GM23248 (cell line): ENCODE data around the gene DCAF6. TPM values are rescaled to one million over a fixed set of nuclear protein-coding genes. Genes with fewer than 3 reads are reported as not detected.

Experiments used
- DNase-seq: peaks from one replicate; pipeline ENCODE4 v3.0.0-alpha.2; 2015
- H2AFZ ChIP-seq: fragments of 200-600 bp; sonication (generic); 2 replicates; pipeline ENCODE4 v1.6.1; 2016; ENCODE audit warnings: antibody characterized with exemption
- H3F3A ChIP-seq: fragments of 200-600 bp; sonication (generic); 2 replicates; pipeline ENCODE4 v1.6.1; 2016; ENCODE audit warnings: mild to moderate bottlenecking, antibody characterized with exemption, mixed run types; ENCODE audit not compliant: insufficient read depth
- H3K27ac ChIP-seq: fragments of 200-600 bp; sonication (generic); 2 replicates; pipeline ENCODE4 v1.5.1; 2016; ENCODE audit warnings: mild to moderate bottlenecking
- H3K27me3 ChIP-seq: fragments of 200-600 bp; sonication (generic); replicated peaks from 2 replicates; pipeline ENCODE4 v1.6.1; 2016; ENCODE audit warnings: mild to moderate bottlenecking; ENCODE audit not compliant: insufficient read depth
- H3K36me3 ChIP-seq: fragments of 200-600 bp; sonication (generic); 2 replicates; pipeline ENCODE4 v1.6.1; 2016; ENCODE audit warnings: low read depth, mild to moderate bottlenecking
- H3K4me1 ChIP-seq: fragments of 200-600 bp; sonication (generic); 2 replicates; pipeline ENCODE4 v1.6.1; 2016; ENCODE audit warnings: mild to moderate bottlenecking; ENCODE audit not compliant: insufficient read depth
- H3K4me2 ChIP-seq: fragments of 200-600 bp; sonication (generic); one replicate; pipeline ENCODE4 v1.6.1; 2016; ENCODE audit warnings: mild to moderate bottlenecking; ENCODE audit not compliant: unreplicated experiment
- H3K4me3 ChIP-seq: fragments of 200-600 bp; sonication (generic); 2 replicates; pipeline ENCODE4 v1.5.1; 2016; ENCODE audit warnings: mild to moderate bottlenecking
- H3K79me2 ChIP-seq: fragments of 200-600 bp; sonication (generic); 2 replicates; pipeline ENCODE4 v1.6.1; 2016; ENCODE audit warnings: mild to moderate bottlenecking; ENCODE audit not compliant: insufficient read depth
- H3K9ac ChIP-seq: fragments of 200-600 bp; sonication (generic); 2 replicates; pipeline ENCODE4 v1.6.1; 2016; ENCODE audit warnings: mild to moderate bottlenecking
- H3K9me2 ChIP-seq: fragments of 200-600 bp; sonication (generic); 2 replicates; pipeline ENCODE4 v1.6.1; 2016; ENCODE audit warnings: mixed run types, mild to moderate bottlenecking, moderate library complexity; ENCODE audit not compliant: insufficient read depth
- H3K9me3 ChIP-seq: fragments of 200-600 bp; sonication (generic); one replicate; pipeline ENCODE4 v1.6.1; 2017; ENCODE audit warnings: low read depth
- H4K20me1 ChIP-seq: fragments of 200-600 bp; sonication (generic); 2 replicates; pipeline ENCODE4 v1.6.0; 2016; ENCODE audit not compliant: insufficient read depth
- EZH2 ChIP-seq: fragments of 200-600 bp; sonication (generic); IDR thresholded peaks from 2 replicates; pipeline ENCODE4 v1.6.1; 2018; ENCODE audit warnings: antibody characterized with exemption, mild to moderate bottlenecking; ENCODE audit not compliant: insufficient read depth, poor library complexity, severe bottlenecking
- EZH2phosphoT487 ChIP-seq: fragments of 200-600 bp; sonication (generic); IDR thresholded peaks from 2 replicates; pipeline ENCODE4 v1.6.1; 2018; ENCODE audit warnings: antibody characterized with exemption, moderate library complexity, mild to moderate bottlenecking, low read depth; ENCODE audit not compliant: insufficient read depth
- WGBS, 2 experiments: methylation state at CpG; one replicate each; pipeline ENCODE4 v1.1.6; 2015 to 2017; ENCODE audit warnings: low lambda C conversion rate in 2 of 2, low coverage in 1 of 2; ENCODE audit errors: missing lambda C conversion rate in 2 of 2; 5-methylcytosine and 5-hydroxymethylcytosine counted together
- in situ Hi-C: fragments of 300-500 bp; cut with MboI; formaldehyde crosslinking; loops from 2 replicates; pipeline ENCODE4 v1.15.0; 2020
- polyA plus RNA-seq: library from polyadenylated mRNA; unstranded; fragments of >200 nt; fragmentation: Nextera tagmentation; extraction: Ambion mirVana; gene quantifications from 2 replicates; pipeline ENCODE4 v1.2.1, GENCODE V29; 2016
- total RNA-seq: library from RNA; depleted of rRNA; stranded (reverse); fragments of >200 nt; shearing (Covaris generic); gene quantifications from 2 replicates; pipeline ENCODE4 v1.2.3, GENCODE V29; 2014

The DCAF6 gene
- total and polyA plus RNA-seq, 2 experiments from 2014 or later: 63.4 to 99.6 TPM

DNA sequence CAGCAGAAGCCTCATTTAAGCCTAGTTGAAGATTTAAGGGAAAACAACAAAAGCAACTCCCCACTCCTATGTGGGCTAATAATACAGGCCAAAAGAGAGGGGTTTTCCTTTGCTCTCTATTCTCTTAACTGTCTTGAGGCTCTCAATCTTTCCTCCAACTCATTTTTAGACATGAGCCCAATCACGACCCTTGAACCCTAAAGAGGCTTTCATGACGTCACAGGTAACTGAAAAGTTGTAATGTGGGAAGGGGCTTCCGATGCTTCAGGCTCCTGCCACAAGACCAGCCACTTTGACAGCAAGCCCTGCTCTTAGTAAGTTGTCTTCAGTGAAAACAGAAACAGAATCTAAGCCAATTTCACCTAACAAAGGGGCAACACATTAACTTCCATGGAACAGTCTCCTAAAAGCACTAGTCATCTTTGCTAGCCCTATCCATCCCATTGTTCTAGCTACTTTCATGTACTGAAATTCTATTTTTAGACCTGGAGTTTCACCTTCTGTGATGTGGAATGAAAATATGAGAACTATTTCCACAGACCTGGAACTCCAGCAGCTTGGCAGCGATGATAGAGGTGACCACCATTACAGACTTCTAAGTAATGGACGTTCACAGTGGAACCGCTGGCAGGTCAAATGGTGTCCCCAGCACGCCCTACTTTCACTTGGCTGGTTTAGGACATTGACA lies 164.0 kb downstream of the DCAF6 start:
- Histone ChIP-seq H3F3A (no peaks in the 10 kb centered on the region), H3K79me2 (no peaks in the 10 kb centered on the region), H3K4me3 (no peak overlapping the region), H4K20me1 (no peaks in the 10 kb centered on the region), H3K9me3 (no peaks in the 10 kb centered on the region), H3K27ac (no peak overlapping the region), H3K27me3 (no peaks in the 10 kb centered on the region), H3K9ac (no peak overlapping the region), H3K36me3 (no peaks in the 10 kb centered on the region), H3K4me2 (no peak overlapping the region), H3K9me2 (no peaks in the 10 kb centered on the region), H2AFZ (no peak overlapping the region), H3K4me1 (no peaks in the 10 kb centered on the region)
- no peak for DNase-seq
- WGBS, 2 experiments: 89 to 91% methylated on average over 7 of the region's 7 CpGs
- in situ Hi-C loops: no loop called here
- TF ChIP-seq EZH2phosphoT487: no peak
- TF ChIP-seq EZH2: no peak

DNA sequence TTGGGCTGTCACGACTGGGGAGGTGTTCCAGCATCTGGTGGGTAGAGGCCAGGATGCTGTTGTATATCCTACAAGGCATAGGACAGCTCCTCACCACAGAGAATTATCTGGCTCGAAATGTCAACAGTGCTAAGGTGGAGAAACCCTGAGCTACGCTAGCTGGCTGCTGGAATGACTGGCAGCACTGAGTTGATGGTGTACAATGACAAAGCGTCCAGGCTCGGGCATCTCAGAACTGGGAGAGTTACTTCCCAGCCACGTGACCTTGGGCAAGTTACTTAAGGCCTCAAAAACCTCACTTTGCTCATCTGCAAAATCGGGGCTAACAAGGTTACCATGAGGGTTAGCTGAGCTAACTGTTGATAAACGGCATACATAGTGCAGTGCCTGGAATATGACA lies 164.9 kb downstream of the DCAF6 start:
- no peak overlapping the region for H2AFZ ChIP-seq
- H3K4me2 ChIP-seq: no peak overlapping the region
- in situ Hi-C loops: no loop called here
- WGBS, 2 experiments: 96 to 100% methylated on average over 8 of the region's 8 CpGs
- DNase-seq: no peak
- no peaks in the 10 kb centered on the region for H3K36me3 ChIP-seq
- no peaks in the 10 kb centered on the region for H3F3A ChIP-seq
- no peaks in the 10 kb centered on the region for H3K79me2 ChIP-seq
- no peaks in the 10 kb centered on the region for H3K4me1 ChIP-seq
- no peaks in the 10 kb centered on the region for H4K20me1 ChIP-seq
- no peak overlapping the region for H3K9ac ChIP-seq
- H3K9me3 ChIP-seq: no peaks in the 10 kb centered on the region
- H3K27me3 ChIP-seq: no peaks in the 10 kb centered on the region
- TF ChIP-seq EZH2: no peak
- TF ChIP-seq EZH2phosphoT487: no peak
- no peaks in the 10 kb centered on the region for H3K9me2 ChIP-seq
- H3K4me3 ChIP-seq: no peak overlapping the region
- no peak overlapping the region for H3K27ac ChIP-seq

DNA sequence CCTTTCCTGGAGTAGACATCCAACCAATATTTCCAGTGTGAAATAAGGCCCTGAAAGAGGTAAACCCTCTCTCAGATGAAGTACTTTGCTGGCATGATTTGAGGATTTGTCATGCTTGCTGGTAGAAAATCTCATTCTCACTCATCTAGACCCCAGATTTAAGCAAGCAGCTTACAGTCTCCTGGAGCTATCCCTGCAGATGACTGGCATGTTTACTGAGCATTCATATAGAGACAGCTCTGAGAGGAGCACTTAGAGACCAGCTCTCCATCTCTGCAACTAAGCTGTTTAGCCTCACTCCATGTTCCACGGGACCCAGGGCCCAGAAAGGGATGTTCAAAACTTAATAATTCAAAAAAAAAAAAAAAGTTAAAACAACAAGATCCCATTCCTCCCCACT lies 166.0 kb downstream of the DCAF6 start:
- H3K79me2 ChIP-seq: no peaks in the 10 kb centered on the region

DNA sequence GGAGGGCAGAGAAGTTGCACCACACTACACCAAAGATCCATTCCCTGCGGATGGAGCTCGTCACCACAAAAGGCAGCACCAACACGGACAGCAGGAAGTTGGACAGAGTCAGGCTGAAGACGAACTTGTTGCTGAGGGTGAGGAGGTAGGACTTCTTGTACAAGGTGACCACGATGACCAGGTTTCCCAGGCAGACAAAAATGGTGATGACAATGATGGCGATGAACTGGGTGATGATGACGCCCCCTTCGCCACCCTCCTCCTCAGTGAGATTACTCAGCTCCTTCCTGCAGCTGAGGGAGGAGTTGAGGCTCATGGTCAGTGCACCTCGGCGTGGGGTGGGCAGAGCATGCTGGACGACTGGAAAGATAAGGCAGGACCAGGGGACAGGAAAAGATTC lies 168.1 kb downstream of the DCAF6 start:
- no peak for TF ChIP-seq EZH2phosphoT487
- TF ChIP-seq EZH2: no peak
- H3K9me2 ChIP-seq: no peaks in the 10 kb centered on the region
- no peak overlapping the region for H3K4me2 ChIP-seq
- H3K9ac ChIP-seq: no peak overlapping the region
- H3K4me3 ChIP-seq: no peak overlapping the region
- no peaks in the 10 kb centered on the region for H4K20me1 ChIP-seq
- no peaks in the 10 kb centered on the region for H3K9me3 ChIP-seq
- no peak overlapping the region for H3K27ac ChIP-seq
- H3K36me3 ChIP-seq: no peaks in the 10 kb centered on the region
- no peaks in the 10 kb centered on the region for H3K4me1 ChIP-seq
- WGBS, 2 experiments: 94 to 96% methylated on average over 11 of the region's 11 CpGs
- no peak overlapping the region for H2AFZ ChIP-seq
- H3K27me3 ChIP-seq: no peaks in the 10 kb centered on the region
- in situ Hi-C loops: no loop called here
- H3F3A ChIP-seq: no peaks in the 10 kb centered on the region
- no peaks in the 10 kb centered on the region for H3K79me2 ChIP-seq
- DNase-seq: no peak

More for the DNA sequence above, 166.0 kb downstream of the DCAF6 start:
- 94 to 95% methylated on average over 1 of the region's 1 CpG for WGBS, 2 experiments
- DNase-seq: no peak
- H2AFZ ChIP-seq: no peak overlapping the region
- H3K27me3 ChIP-seq: no peaks in the 10 kb centered on the region
- no peaks in the 10 kb centered on the region for H3K36me3 ChIP-seq
- H3F3A ChIP-seq: no peaks in the 10 kb centered on the region
- no peak overlapping the region for H3K4me3 ChIP-seq
- no peaks in the 10 kb centered on the region for H4K20me1 ChIP-seq
- H3K4me2 ChIP-seq: no peak overlapping the region
- H3K4me1 ChIP-seq: no peaks in the 10 kb centered on the region
- TF ChIP-seq EZH2phosphoT487 (no peak), EZH2 (no peak)
- H3K27ac ChIP-seq: no peak overlapping the region
- in situ Hi-C loops: no loop called here
- no peaks in the 10 kb centered on the region for H3K9me2 ChIP-seq
- no peak overlapping the region for H3K9ac ChIP-seq
- H3K9me3 ChIP-seq: no peaks in the 10 kb centered on the region
